Activated CD4-positive, alpha-beta T cell treated with anti-CD3 and anti-CD28 coated beads, Interleukin-2, amount 10 ng/mL, durations not matched to agents 24 days and 14 days (primary cell): Measurements from ENCODE around the gene ARID3B. TPM values are rescaled to one million over a fixed set of nuclear protein-coding genes. Genes with fewer than 3 reads are reported as not detected.
A peak's percentile ranks its signal among the peaks of the same experiment; 100 is the strongest.
"Not testable (repeated sequence)": the region's sequence is repeated elsewhere in the genome, so short reads cannot be mapped to it uniquely, and the experiment has no call there.

Source experiments
- DNase-seq: peaks from one replicate; pipeline ENCODE4 v3.0.0; 2022
- H3K27ac Mint-ChIP-seq: one replicate; pipeline ENCODE4 v1.8.0; 2022; ENCODE audit warnings: mild to moderate bottlenecking, mixed read lengths
- H3K27me3 Mint-ChIP-seq: one replicate; pipeline ENCODE4 v1.8.0; 2022; ENCODE audit warnings: mixed read lengths
- H3K36me3 Mint-ChIP-seq: one replicate; pipeline ENCODE4 v1.8.0; 2022; ENCODE audit warnings: low read depth, mild to moderate bottlenecking, mixed read lengths
- H3K4me1 Mint-ChIP-seq: one replicate; pipeline ENCODE4 v1.8.0; 2021; ENCODE audit warnings: mixed read lengths
- H3K4me3 Mint-ChIP-seq: one replicate; pipeline ENCODE4 v1.8.0; 2022; ENCODE audit warnings: mild to moderate bottlenecking, moderate library complexity, mixed read lengths
- H3K9me3 Mint-ChIP-seq: one replicate; pipeline ENCODE4 v1.8.0; 2021; ENCODE audit warnings: mixed read lengths
- intact Hi-C: fragments of 100-400 bp; cut with micrococcal nuclease; formaldehyde crosslinking; loops from one replicate; pipeline ENCODE4 v1.15.1; 2023
- total RNA-seq: library from RNA; stranded (reverse); gene quantifications from 2 replicates; pipeline ENCODE4 v1.2.3, GENCODE V29; 2022

Gene ARID3B
- total RNA-seq, 1 donor from 2014 or later = 33.9 TPM

- Mint-ChIP-seq H3K27ac (no peak overlapping the region), H3K27me3 (no peaks in the 10 kb centered on the region), H3K36me3 (no peaks in the 10 kb centered on the region), H3K4me1 (no peaks in the 10 kb centered on the region), H3K4me3 (no peak overlapping the region), H3K9me3 (no peaks in the 10 kb centered on the region)
- intact Hi-C loops = no loop called here
- no peak for DNase-seq
Observed at GRCh38 chr15:74520407-74520806, 20.6 kb upstream of the ARID3B start.

- Mint-ChIP-seq H3K27me3 (no peaks in the 10 kb centered on the region), H3K4me3 (no peak overlapping the region), H3K9me3 (no peaks in the 10 kb centered on the region), H3K27ac (no peak overlapping the region), H3K36me3 (no peaks in the 10 kb centered on the region), H3K4me1 (no peaks in the 10 kb centered on the region)
- intact Hi-C loops = no loop called here
- DNase-seq = no peak
Observed at GRCh38 chr15:74523982-74524381, 17.0 kb upstream of the ARID3B start.

GRCh38 chr15:74525309-74525708 is 15.7 kb upstream of the ARID3B start:
- Mint-ChIP-seq H3K4me1 (no peaks in the 10 kb centered on the region), H3K4me3 (no peak overlapping the region), H3K27me3 (no peaks in the 10 kb centered on the region), H3K36me3 (no peaks in the 10 kb centered on the region), H3K9me3 (no peaks in the 10 kb centered on the region), H3K27ac (no peak overlapping the region)
- DNase-seq = no peak
- intact Hi-C loops = no loop called here

- no peak overlapping the region for H3K27ac Mint-ChIP-seq
- no peaks in the 10 kb centered on the region for H3K9me3 Mint-ChIP-seq
- no peak overlapping the region for H3K4me3 Mint-ChIP-seq
- DNase-seq = no peak
- intact Hi-C loops = no loop called here
- H3K36me3 Mint-ChIP-seq = no peaks in the 10 kb centered on the region
- H3K27me3 Mint-ChIP-seq = no peaks in the 10 kb centered on the region
- H3K4me1 Mint-ChIP-seq = no peaks in the 10 kb centered on the region
Observed at GRCh38 chr15:74525945-74526344, 15.1 kb upstream of the ARID3B start.

- Mint-ChIP-seq H3K27me3 (no peaks in the 10 kb centered on the region), H3K9me3 (no peaks in the 10 kb centered on the region), H3K4me1 (no peaks in the 10 kb centered on the region), H3K36me3 (no peaks in the 10 kb centered on the region), H3K4me3 (no peak overlapping the region), H3K27ac (no peak overlapping the region)
- DNase-seq = no peak
- intact Hi-C loops = no loop called here
Observed at GRCh38 chr15:74528876-74529275, 12.1 kb upstream of the ARID3B start.

- Mint-ChIP-seq H3K27ac (no peak overlapping the region), H3K27me3 (no peaks in the 10 kb centered on the region), H3K4me1 (no peaks in the 10 kb centered on the region), H3K36me3 (no peaks in the 10 kb centered on the region), H3K9me3 (no peaks in the 10 kb centered on the region), H3K4me3 (no peak overlapping the region)
- intact Hi-C loops = no loop called here
- DNase-seq = no peak
Observed at GRCh38 chr15:74529921-74530320, 11.1 kb upstream of the ARID3B start.

- DNase-seq = no peak
- Mint-ChIP-seq H3K36me3 (no peaks in the 10 kb centered on the region), H3K9me3 (no peaks in the 10 kb centered on the region), H3K4me1 (peaks cover 3% of the 10 kb centered on the region), H3K4me3 (no peak overlapping the region), H3K27ac (no peak overlapping the region), H3K27me3 (no peaks in the 10 kb centered on the region)
- intact Hi-C loops = no loop called here
Observed at GRCh38 chr15:74530771-74531143, 10.3 kb upstream of the ARID3B start.

- Mint-ChIP-seq H3K27me3 (no peaks in the 10 kb centered on the region), H3K4me3 (no peak overlapping the region), H3K36me3 (no peaks in the 10 kb centered on the region), H3K4me1 (peaks cover 3% of the 10 kb centered on the region), H3K27ac (no peak overlapping the region), H3K9me3 (no peaks in the 10 kb centered on the region)
- intact Hi-C loops = no loop called here
- DNase-seq = no peak
Observed at GRCh38 chr15:74531144-74531811, 9.7 kb upstream of the ARID3B start.

DNA sequence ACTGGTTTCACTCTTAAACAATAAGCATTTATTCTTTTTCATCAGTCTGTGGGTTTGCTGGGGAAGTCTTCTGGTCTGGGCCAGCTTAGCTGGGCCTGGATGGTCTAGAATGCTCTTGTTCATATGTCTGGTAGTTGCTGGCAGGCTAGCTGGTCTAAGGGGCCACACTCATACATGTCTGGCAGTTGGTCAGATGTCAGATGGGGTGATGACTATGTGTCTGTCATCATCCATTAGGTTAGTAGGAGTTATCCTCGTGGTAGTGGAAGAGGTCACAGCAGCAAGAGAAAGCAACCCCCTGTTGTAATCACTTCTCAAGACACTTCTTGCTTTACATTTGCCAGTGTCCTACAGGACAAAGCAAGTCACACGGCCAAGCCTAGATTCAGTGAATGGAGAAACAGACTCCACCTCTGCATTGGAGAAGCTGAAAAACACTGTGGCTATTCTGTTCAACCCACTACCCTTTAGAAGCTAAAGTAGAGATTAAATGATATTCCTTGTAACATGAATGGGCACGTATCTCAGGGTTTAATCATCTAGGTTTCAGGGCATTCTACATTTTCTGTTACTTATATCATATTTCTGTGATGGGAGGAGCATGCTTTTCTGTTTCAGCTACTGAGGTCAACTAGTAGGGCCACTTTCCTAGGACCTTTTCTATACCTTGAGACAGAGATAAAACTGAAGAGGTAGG is 5.5 kb upstream of the ARID3B start:
- Mint-ChIP-seq H3K27ac (no peak overlapping the region), H3K4me3 (no peak overlapping the region), H3K9me3 (no peaks in the 10 kb centered on the region), H3K27me3 (no peaks in the 10 kb centered on the region), H3K36me3 (no peaks in the 10 kb centered on the region), H3K4me1 (peaks cover 10% of the 10 kb centered on the region)
- intact Hi-C loops = no loop called here
- DNase-seq = no peak

- no peak for DNase-seq
- H3K36me3 Mint-ChIP-seq = peaks cover 7% of the 10 kb centered on the region
- no peak overlapping the region for H3K27ac Mint-ChIP-seq
- no peaks in the 10 kb centered on the region for H3K9me3 Mint-ChIP-seq
- H3K4me3 Mint-ChIP-seq = no peak overlapping the region
- intact Hi-C loops = no loop called here
- no peaks in the 10 kb centered on the region for H3K27me3 Mint-ChIP-seq
- peaks cover 21% of the 10 kb centered on the region for H3K4me1 Mint-ChIP-seq
Observed at GRCh38 chr15:74537736-74538135, 3.3 kb upstream of the ARID3B start.

- DNase-seq, H3K9me3 Mint-ChIP-seq, H3K27me3 Mint-ChIP-seq, intact Hi-C loops: not testable (repeated sequence)
- Mint-ChIP-seq H3K36me3 (peaks cover 18% of the 10 kb centered on the region), H3K4me3 (peak overlapping the region; percentile 77), H3K27ac (peak overlapping the region; percentile 69), H3K4me1 (peaks cover 35% of the 10 kb centered on the region)
Observed at GRCh38 chr15:74539521-74539920, 1.5 kb upstream of the ARID3B start.

DNA sequence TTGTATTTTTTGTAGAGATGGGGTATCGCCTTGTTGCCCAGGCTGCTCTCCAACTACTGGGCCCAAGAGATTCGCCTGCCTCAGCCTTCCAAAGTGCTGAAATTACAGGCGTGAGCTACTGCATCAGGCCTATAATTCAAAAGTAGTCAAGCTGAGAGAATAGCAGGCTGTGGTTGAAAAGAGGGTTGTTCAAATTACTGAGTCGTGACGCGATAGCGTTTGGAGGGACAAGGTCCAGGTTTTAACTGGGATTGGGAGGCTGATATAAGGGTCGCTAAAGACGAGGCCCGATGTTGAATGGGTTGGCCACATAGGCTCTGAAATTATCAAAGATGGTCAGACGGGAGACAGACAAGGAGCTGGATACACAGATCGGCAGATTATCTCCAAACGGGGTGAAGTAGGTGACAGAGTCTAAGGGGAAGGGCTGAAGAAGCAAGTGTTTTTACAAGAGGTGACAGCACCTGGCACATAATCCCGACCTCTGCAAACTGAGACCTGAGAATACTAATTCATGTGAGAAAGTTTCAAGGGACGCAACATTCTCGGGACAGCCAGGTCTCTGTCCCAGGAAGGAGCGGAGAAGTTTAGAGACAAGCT is 759 bp upstream of the ARID3B start:
- no peaks in the 10 kb centered on the region for H3K27me3 Mint-ChIP-seq
- no peak for DNase-seq
- peak overlapping the region; percentile 98 for H3K4me3 Mint-ChIP-seq
- intact Hi-C loops = loop anchor here (1.0 to 10.0 kb wide), 9 partner anchors 59 to 911 kb away; partner anchors contain the start of genes C15orf39, PML, SEMA7A and SIN3A
- peaks cover 23% of the 10 kb centered on the region for H3K36me3 Mint-ChIP-seq
- peaks cover 40% of the 10 kb centered on the region for H3K4me1 Mint-ChIP-seq
- peak overlapping the region; percentile 95 for H3K27ac Mint-ChIP-seq
- no peaks in the 10 kb centered on the region for H3K9me3 Mint-ChIP-seq

DNA sequence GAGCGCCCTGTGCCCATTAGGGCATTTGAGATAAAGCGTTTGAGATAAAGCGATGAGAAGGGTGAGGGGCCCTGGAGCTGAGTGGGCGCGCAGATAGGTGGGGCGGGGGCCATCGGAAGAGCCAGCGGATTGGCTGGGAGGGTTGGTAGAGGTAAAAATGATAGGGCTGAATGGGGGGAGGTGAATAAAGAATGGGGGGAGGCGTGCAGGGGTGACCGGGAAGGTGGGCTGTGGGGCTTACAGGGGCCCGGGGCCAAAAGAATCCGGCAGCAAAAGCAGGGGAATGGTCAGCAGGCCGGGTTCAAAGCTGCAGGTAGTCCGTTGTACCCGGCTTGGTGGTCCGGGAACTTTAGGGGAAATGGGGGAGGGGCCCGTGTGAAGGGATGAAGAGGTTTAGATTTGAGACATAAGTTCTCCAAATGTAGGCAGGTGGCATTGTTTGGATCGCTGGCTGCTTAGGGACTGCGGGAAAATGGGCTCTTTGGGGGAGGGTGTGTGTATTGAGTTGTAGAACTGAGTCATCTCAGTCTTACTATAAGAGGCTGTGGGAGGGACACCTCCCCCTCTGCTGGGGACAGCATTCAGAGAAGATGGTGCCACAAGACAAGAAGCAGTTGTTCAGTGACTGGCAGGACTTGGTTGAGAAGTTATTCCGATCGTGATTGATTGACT is 610 bp downstream of the ARID3B start:
- H3K4me1 Mint-ChIP-seq = peaks cover 51% of the 10 kb centered on the region
- H3K36me3 Mint-ChIP-seq = peaks cover 34% of the 10 kb centered on the region
- intact Hi-C loops = loop anchor here (1.0 to 10.0 kb wide), 9 partner anchors 57 to 909 kb away; partner anchors contain the start of genes C15orf39, CLK3, PML and SEMA7A
- no peaks in the 10 kb centered on the region for H3K9me3 Mint-ChIP-seq
- peak overlapping the region; percentile 98 for H3K4me3 Mint-ChIP-seq
- DNase-seq = peak; percentile 90
- H3K27me3 Mint-ChIP-seq = no peaks in the 10 kb centered on the region
- peak overlapping the region; percentile 92 for H3K27ac Mint-ChIP-seq
